ENCODE results near the gene PID1. TPM values are rescaled to one million over a fixed set of nuclear protein-coding genes. Genes with fewer than 3 reads are reported as not detected.

The PID1 gene
- total and polyA plus RNA-seq, 4 donors = 13.3 to 52.0 (median 45.7) TPM

GRCh38 chr2:229275506-229275905, 4.4 kb upstream of the PID1 start (continued):
- TF ChIP-seq ATF3 (IDR thresholded peaks at IDR 0.05) (no peak), GABPA (IDR thresholded peaks at IDR 0.05 in 1 of 2, conservative IDR thresholded peaks at IDR 0.05 in 1 of 2) (no peak), CTCF (IDR thresholded peaks at IDR 0.05; ENCODE audit: low read depth, low read length, missing input control) (no peak), YY1 (IDR thresholded peaks at IDR 0.05) (no peak)

- Histone ChIP-seq H3K9me3 (ENCODE audit: control insufficient read depth in 4 of 4, low read length in 3 of 4) (no peaks in the 10 kb centered on the region), H3K9ac (ENCODE audit: low read depth in 1 of 2, low read length in 2 of 2) (no peak overlapping the region), H3K4me1 (ENCODE audit: control insufficient read depth in 4 of 4, insufficient read depth in 4 of 4, low read length in 3 of 4) (peaks cover 0 to 27% (median 13%) of the 10 kb centered on the region in 4 donors), H3K27me3 (ENCODE audit: control insufficient read depth in 4 of 4, insufficient read depth in 4 of 4, low read length in 3 of 4) (no peaks in the 10 kb centered on the region), H3K36me3 (ENCODE audit: control insufficient read depth in 4 of 4, insufficient read depth in 3 of 4, low read depth in 1 of 4, low read length in 3 of 4) (no peaks in the 10 kb centered on the region), H3K27ac (ENCODE audit: low read depth in 1 of 2, low read length in 2 of 2) (peak overlapping the region; percentile 47 to 66), H3K4me3 (ENCODE audit: low read depth in 1 of 3, low read length in 3 of 3) (peak overlapping the region in 2 of 3 donors; percentile 32 to 46)
- 37% methylated on average over 4 of the region's 4 CpGs for WGBS
- TF ChIP-seq SP1 (IDR thresholded peaks at IDR 0.05) (peak; percentile 75), NR2F2 (IDR thresholded peaks at IDR 0.05) (no peak), FOXA1 (IDR thresholded peaks at IDR 0.05) (peak; percentile 40), TAF1 (conservative IDR thresholded peaks at IDR 0.05) (no peak), CTCF (IDR thresholded peaks at IDR 0.05; ENCODE audit: low read depth, low read length, missing input control) (peak; percentile 94), HNF4G (IDR thresholded peaks at IDR 0.05) (no peak), FOXA2 (IDR thresholded peaks at IDR 0.05) (peak; percentile 50), MAX (IDR thresholded peaks at IDR 0.05) (no peak), RXRA (IDR thresholded peaks at IDR 0.05) (peak; percentile 76 to 84), EGR1 (IDR thresholded peaks at IDR 0.05; ENCODE audit: low read depth in 2 of 2) (peak; percentile 73 to 85), YY1 (IDR thresholded peaks at IDR 0.05) (peak; percentile 59), HNF4A (conservative IDR thresholded peaks at IDR 0.05) (peak; percentile 60 to 62), REST (IDR thresholded peaks at IDR 0.05) (peak; percentile 66), JUND (IDR thresholded peaks at IDR 0.05) (peak in 1 of 2 donors; percentile 35), ZBTB33 (IDR thresholded peaks at IDR 0.05) (peak; percentile 21), GABPA (IDR thresholded peaks at IDR 0.05 in 1 of 2, conservative IDR thresholded peaks at IDR 0.05 in 1 of 2) (no peak), ATF3 (IDR thresholded peaks at IDR 0.05) (peak; percentile 24), RAD21 (IDR thresholded peaks at IDR 0.05) (peak; percentile 99 to 100)
- peak; percentile 47 for DNase-seq (ENCODE audit: low spot score)
These were observed 2.7 kb upstream of the PID1 start for GRCh38 chr2:229273723-229274338.
